Body of pancreas (tissue), 4 donors: ENCODE data around the gene CHM.

Experiments
- CTCF ChIP-seq, 7 experiments: fragments of 450-650 bp in 4 of 7; fragments of 200-600 bp in 3 of 7; sonication (generic) in 3 of 7; IDR thresholded peaks; one replicate each; pipeline ENCODE4 v1.5.1; 2016 to 2019; ENCODE audit warnings: antibody characterized with exemption in 7 of 7
- POLR2A ChIP-seq, 3 donors: fragments of 450-650 bp; IDR thresholded peaks; one replicate each; pipeline ENCODE4 v1.6.1; 2016; ENCODE audit warnings: antibody characterized with exemption in 3 of 3, mild to moderate bottlenecking in 2 of 3

- no peak for TF ChIP-seq CTCF (IDR thresholded peaks at IDR 0.05)
- TF ChIP-seq POLR2A (IDR thresholded peaks at IDR 0.05), result no peak
Measured at GRCh38 chrX:86023811-86024210, 23.5 kb downstream of the CHM start.
